ENCODE data around the gene PKMYT1.

DNA sequence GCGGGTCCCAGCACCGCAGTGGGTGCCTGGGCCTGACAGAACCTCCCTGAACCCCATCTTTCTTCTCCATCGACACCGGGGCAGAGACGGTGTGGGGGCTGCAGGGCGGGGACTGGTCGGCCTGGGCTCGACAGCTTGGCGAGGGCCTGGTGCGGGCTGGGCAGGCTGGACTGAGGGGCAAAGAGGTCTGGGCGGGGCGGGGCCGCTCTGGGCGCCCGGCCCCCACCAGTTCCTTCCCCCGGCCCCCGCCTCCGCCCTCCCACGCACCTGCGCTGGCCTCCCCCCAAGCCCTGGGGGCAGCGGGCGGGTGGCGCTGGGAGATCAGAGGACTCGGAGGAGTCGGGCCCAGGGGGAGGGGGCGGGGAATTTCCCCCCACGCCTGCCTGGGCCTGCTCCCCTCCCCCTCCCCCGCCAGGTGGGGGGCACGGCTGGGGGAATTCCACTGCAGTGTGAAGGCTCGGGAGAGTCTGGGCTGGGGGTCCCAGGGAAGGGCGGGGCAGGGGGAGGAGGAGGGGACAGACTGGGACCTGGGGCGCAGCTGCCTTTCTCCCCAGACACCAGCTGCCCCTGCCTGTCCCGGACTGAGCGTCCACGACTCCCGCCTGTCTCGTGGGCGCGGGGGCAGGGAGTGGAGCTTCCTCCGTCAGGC lies 17.0 kb downstream of the PKMYT1 start:
- TF ChIP-seq EZH2 (IDR thresholded peaks at IDR 0.05; ENCODE audit: insufficient read depth, poor library complexity, severe bottlenecking) (no peak), EZH2phosphoT487 (IDR thresholded peaks at IDR 0.05; ENCODE audit: insufficient read depth, low read depth) (no peak)
